K562 (cell line): ENCODE results near the gene STOX1. TPM values are rescaled to one million over a fixed set of nuclear protein-coding genes. Genes with fewer than 3 reads are reported as not detected.

Experiments
- GABPB1 ChIP-seq: sonication (generic); formaldehyde crosslinking; IDR thresholded peaks from 2 replicates; pipeline ENCODE4 v1.8.0; 2022; ENCODE audit warnings: mild to moderate bottlenecking, missing genetic modification reagents
- KDM4B ChIP-seq, 2 experiments: fragments of 450-650 bp in 1 of 2; sonication (generic) in 1 of 2; IDR thresholded peaks; 2 replicates each; pipeline ENCODE4 v1.6.1; 2016 to 2017; ENCODE audit warnings: borderline replicate concordance in 2 of 2, antibody characterized with exemption in 1 of 2, low read depth in 1 of 2, mild to moderate bottlenecking in 1 of 2
- NELFE ChIP-seq: IDR thresholded peaks from 2 replicates; pipeline ENCODE4 v1.6.1; 2011; ENCODE audit warnings: mild to moderate bottlenecking; ENCODE audit not compliant: insufficient read depth, insufficient read length
- NFIX ChIP-seq: fragments of 250-450 bp; sonication (Bioruptor Pico); IDR thresholded peaks from 2 replicates; pipeline ENCODE4 v1.4.0; 2020; ENCODE audit warnings: low read depth, mild to moderate bottlenecking, moderate library complexity
- NFRKB ChIP-seq: fragments of 450-650 bp; IDR thresholded peaks from 2 replicates; pipeline ENCODE4 v1.6.1; 2016; ENCODE audit warnings: low read depth
- RFX1 ChIP-seq: fragments of 450-650 bp; IDR thresholded peaks from 2 replicates; pipeline ENCODE4 v1.6.1; 2016; ENCODE audit warnings: mild to moderate bottlenecking, moderate library complexity
- TEAD2 ChIP-seq: fragments of 450-650 bp; IDR thresholded peaks from 2 replicates; pipeline ENCODE4 v1.6.1; 2016; ENCODE audit warnings: missing genetic modification characterization, control low read depth, missing compliant biosample characterization
- ZNF76 ChIP-seq: fragments of 250-450 bp; sonication (Bioruptor Pico); IDR thresholded peaks from 2 replicates; pipeline ENCODE4 v1.4.0; 2020; ENCODE audit warnings: mild to moderate bottlenecking, moderate library complexity, borderline replicate concordance
- polyA plus RNA-seq, 8 experiments: library from polyadenylated mRNA; depleted of rRNA in 4 of 8; stranded (reverse) in 5 of 8; unstranded in 3 of 8; fragments of >200 nt; fragmentation: Nextera tagmentation in 2 of 8; fragmentation: Illumina TruSeq in 1 of 8; extraction: Ambion mirVana in 2 of 8; extraction: Trizol in 1 of 8; gene quantifications; 2 replicates each; pipeline versions ENCODE4 v1.2.1 to v1.2.3, GENCODE V29; 2011 to 2014; ENCODE audit warnings: inconsistent platforms in 1 of 8, missing spikeins in 1 of 8
- total RNA-seq, 7 experiments: library from RNA; depleted of rRNA in 6 of 7; stranded (reverse); fragments of >200 nt in 6 of 7; fragmentation: Illumina TruSeq in 2 of 7; extraction: Trizol in 2 of 7; gene quantifications; 2 replicates each; pipeline versions ENCODE4 v1.2.1 to v1.2.3, GENCODE V29; 2011 to 2021; ENCODE audit warnings: low replicate concordance in 1 of 7
- TF ChIP-seq, protein P1 (sequence below): fragments of 450-650 bp; IDR thresholded peaks from 2 replicates; pipeline ENCODE4 v1.6.1; 2017; ENCODE audit warnings: antibody characterized with exemption, mild to moderate bottlenecking
- TF ChIP-seq, protein P2 (sequence below): fragments of 200-600 bp; sonication (generic); IDR thresholded peaks from one replicate; pipeline ENCODE4 v1.6.1; 2012; ENCODE audit warnings: mild to moderate bottlenecking, low read depth, low read length, inconsistent platforms

The STOX1 gene
- total and polyA plus RNA-seq, 9 of the 15 experiments (the other 6 are each of a cell fraction or from before 2014, with no cell fraction given): 0.09 to 0.87 (median 0.29) TPM

DNA sequence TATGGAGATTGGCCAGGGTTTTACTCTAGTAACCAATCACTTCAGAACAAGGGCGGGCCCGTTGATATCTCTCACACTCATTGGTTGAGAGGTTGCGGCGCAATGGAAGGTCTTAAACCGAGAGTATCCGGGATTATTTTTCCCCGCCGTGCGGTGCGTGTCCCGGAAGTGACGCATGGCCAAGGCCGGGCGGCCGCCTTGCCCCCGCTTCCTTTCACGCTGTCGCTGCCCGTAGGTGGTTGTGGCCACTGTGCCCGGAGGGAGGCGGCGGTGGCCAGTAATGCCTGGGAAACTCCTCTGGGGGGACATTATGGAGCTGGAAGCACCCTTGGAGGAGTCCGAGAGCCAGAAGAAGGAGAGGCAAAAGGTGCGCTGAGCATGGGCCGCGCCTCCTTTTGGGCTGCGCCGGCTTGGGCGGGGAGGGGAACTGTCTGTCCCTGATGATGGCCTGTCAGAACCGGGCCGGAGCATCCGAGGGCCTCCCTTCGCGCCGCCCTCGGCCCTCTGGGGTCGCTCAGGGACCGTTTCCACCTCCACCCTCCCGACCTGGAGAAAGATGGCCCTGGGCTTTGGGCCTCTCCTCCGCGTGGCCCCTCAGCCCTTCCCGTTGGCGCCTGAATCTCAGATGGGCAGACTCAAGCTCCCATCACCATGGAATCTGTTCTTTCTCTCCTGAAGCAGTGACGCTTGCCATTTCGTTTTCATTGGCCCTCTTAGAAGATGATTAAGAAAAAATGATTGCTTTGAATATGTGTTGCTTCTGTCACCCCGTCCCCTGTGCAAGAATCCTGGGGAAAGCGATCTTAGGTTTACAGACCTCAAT is 74.0 kb downstream of the STOX1 start, which contains the start of gene DDX50 (continued):
- TF ChIP-seq, protein P1, sequence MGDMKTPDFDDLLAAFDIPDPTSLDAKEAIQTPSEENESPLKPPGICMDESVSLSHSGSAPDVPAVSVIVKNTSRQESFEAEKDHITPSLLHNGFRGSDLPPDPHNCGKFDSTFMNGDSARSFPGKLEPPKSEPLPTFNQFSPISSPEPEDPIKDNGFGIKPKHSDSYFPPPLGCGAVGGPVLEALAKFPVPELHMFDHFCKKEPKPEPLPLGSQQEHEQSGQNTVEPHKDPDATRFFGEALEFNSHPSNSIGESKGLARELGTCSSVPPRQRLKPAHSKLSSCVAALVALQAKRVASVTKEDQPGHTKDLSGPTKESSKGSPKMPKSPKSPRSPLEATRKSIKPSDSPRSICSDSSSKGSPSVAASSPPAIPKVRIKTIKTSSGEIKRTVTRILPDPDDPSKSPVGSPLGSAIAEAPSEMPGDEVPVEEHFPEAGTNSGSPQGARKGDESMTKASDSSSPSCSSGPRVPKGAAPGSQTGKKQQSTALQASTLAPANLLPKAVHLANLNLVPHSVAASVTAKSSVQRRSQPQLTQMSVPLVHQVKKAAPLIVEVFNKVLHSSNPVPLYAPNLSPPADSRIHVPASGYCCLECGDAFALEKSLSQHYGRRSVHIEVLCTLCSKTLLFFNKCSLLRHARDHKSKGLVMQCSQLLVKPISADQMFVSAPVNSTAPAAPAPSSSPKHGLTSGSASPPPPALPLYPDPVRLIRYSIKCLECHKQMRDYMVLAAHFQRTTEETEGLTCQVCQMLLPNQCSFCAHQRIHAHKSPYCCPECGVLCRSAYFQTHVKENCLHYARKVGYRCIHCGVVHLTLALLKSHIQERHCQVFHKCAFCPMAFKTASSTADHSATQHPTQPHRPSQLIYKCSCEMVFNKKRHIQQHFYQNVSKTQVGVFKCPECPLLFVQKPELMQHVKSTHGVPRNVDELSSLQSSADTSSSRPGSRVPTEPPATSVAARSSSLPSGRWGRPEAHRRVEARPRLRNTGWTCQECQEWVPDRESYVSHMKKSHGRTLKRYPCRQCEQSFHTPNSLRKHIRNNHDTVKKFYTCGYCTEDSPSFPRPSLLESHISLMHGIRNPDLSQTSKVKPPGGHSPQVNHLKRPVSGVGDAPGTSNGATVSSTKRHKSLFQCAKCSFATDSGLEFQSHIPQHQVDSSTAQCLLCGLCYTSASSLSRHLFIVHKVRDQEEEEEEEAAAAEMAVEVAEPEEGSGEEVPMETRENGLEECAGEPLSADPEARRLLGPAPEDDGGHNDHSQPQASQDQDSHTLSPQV: no peak
- TF ChIP-seq NFIX (CRISPR knock-in tag) (no peak), ZNF76 (CRISPR knock-in tag) (0 out of 2 replicates have a peak, but pooled peaks have one; percentile 68), GABPB1 (CRISPR knock-in tag) (peak; percentile 97), NELFE (no peak), RFX1 (no peak; the same call in 1 of the 2 replicates), KDM4B (IDR thresholded peaks at IDR 0.05; ENCODE audit: borderline replicate concordance in 2 of 2, low read depth in 1 of 2) (peak in 1 of 2 experiments; percentile 87; a peak in 2 of 4 replicates), TEAD2 (tag) (no peak), NFRKB (no peak; the same call in 1 of the 2 replicates)
- TF ChIP-seq, protein P2, sequence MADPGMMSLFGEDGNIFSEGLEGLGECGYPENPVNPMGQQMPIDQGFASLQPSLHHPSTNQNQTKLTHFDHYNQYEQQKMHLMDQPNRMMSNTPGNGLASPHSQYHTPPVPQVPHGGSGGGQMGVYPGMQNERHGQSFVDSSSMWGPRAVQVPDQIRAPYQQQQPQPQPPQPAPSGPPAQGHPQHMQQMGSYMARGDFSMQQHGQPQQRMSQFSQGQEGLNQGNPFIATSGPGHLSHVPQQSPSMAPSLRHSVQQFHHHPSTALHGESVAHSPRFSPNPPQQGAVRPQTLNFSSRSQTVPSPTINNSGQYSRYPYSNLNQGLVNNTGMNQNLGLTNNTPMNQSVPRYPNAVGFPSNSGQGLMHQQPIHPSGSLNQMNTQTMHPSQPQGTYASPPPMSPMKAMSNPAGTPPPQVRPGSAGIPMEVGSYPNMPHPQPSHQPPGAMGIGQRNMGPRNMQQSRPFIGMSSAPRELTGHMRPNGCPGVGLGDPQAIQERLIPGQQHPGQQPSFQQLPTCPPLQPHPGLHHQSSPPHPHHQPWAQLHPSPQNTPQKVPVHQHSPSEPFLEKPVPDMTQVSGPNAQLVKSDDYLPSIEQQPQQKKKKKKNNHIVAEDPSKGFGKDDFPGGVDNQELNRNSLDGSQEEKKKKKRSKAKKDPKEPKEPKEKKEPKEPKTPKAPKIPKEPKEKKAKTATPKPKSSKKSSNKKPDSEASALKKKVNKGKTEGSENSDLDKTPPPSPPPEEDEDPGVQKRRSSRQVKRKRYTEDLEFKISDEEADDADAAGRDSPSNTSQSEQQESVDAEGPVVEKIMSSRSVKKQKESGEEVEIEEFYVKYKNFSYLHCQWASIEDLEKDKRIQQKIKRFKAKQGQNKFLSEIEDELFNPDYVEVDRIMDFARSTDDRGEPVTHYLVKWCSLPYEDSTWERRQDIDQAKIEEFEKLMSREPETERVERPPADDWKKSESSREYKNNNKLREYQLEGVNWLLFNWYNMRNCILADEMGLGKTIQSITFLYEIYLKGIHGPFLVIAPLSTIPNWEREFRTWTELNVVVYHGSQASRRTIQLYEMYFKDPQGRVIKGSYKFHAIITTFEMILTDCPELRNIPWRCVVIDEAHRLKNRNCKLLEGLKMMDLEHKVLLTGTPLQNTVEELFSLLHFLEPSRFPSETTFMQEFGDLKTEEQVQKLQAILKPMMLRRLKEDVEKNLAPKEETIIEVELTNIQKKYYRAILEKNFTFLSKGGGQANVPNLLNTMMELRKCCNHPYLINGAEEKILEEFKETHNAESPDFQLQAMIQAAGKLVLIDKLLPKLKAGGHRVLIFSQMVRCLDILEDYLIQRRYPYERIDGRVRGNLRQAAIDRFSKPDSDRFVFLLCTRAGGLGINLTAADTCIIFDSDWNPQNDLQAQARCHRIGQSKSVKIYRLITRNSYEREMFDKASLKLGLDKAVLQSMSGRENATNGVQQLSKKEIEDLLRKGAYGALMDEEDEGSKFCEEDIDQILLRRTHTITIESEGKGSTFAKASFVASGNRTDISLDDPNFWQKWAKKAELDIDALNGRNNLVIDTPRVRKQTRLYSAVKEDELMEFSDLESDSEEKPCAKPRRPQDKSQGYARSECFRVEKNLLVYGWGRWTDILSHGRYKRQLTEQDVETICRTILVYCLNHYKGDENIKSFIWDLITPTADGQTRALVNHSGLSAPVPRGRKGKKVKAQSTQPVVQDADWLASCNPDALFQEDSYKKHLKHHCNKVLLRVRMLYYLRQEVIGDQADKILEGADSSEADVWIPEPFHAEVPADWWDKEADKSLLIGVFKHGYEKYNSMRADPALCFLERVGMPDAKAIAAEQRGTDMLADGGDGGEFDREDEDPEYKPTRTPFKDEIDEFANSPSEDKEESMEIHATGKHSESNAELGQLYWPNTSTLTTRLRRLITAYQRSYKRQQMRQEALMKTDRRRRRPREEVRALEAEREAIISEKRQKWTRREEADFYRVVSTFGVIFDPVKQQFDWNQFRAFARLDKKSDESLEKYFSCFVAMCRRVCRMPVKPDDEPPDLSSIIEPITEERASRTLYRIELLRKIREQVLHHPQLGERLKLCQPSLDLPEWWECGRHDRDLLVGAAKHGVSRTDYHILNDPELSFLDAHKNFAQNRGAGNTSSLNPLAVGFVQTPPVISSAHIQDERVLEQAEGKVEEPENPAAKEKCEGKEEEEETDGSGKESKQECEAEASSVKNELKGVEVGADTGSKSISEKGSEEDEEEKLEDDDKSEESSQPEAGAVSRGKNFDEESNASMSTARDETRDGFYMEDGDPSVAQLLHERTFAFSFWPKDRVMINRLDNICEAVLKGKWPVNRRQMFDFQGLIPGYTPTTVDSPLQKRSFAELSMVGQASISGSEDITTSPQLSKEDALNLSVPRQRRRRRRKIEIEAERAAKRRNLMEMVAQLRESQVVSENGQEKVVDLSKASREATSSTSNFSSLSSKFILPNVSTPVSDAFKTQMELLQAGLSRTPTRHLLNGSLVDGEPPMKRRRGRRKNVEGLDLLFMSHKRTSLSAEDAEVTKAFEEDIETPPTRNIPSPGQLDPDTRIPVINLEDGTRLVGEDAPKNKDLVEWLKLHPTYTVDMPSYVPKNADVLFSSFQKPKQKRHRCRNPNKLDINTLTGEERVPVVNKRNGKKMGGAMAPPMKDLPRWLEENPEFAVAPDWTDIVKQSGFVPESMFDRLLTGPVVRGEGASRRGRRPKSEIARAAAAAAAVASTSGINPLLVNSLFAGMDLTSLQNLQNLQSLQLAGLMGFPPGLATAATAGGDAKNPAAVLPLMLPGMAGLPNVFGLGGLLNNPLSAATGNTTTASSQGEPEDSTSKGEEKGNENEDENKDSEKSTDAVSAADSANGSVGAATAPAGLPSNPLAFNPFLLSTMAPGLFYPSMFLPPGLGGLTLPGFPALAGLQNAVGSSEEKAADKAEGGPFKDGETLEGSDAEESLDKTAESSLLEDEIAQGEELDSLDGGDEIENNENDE: no peak
